GM21723 (cell line): ENCODE measurements around the gene SRP14.
"Not testable (repeated sequence)": the region's sequence is repeated elsewhere in the genome, so short reads cannot be mapped to it uniquely, and the experiment has no call there.

Source experiments
- ATAC-seq: cut with Tn5 transposase; IDR thresholded peaks from one replicate; pipeline ENCODE4 v1.9.1; 2021; ENCODE audit warnings: mild to moderate bottlenecking, moderate library complexity; ENCODE audit not compliant: unreplicated experiment

The SRP14 gene, protein sequence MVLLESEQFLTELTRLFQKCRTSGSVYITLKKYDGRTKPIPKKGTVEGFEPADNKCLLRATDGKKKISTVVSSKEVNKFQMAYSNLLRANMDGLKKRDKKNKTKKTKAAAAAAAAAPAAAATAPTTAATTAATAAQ

DNA sequence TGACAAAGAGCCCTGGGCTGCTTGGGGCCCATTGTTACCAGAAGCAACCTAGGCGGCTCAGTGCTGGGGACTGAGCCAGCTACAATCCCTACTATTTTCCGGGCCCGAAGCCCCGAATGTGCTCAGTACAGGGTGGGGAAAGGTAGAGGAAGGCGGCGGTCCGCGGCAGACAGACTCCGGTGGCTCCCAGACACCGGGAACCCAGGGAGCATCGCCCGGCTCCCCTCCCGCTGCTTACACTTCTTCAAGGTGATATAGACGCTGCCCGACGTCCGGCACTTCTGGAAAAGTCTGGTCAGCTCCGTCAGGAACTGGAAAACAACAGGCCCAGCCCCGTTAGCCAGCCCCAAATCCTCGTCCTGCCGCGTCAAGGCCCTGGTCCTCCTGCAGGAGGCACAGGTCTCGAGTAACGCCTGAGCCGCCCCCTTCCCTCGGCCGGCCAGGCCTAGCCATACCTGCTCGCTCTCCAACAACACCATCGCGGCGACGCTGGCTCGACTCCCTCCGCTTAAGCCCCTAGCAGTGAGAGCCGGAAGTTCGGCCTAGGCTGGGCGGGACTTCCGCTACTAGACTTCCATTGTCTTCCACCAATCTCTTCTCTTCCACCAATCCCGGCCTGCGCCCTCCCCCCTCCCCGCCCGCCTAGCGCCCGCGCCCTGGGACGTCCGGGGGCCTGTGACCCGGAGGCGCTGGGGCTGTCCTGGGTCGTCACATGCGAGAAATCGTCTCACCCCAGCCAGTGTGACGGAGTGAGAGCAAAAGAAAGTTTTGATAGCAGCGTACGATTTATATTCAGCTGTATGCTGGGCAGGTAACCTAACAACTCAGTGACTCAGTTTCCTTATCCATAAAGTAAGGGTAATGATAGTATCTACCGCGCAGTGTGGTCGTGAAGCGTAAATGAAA is at the start of gene SRP14:
SRP14 (minus strand) TSS at position 544 of the 906 bp plus-strand sequence; CDS start at position 479, 65 bp downstream.
- peak; percentile 87 for ATAC-seq

DNA sequence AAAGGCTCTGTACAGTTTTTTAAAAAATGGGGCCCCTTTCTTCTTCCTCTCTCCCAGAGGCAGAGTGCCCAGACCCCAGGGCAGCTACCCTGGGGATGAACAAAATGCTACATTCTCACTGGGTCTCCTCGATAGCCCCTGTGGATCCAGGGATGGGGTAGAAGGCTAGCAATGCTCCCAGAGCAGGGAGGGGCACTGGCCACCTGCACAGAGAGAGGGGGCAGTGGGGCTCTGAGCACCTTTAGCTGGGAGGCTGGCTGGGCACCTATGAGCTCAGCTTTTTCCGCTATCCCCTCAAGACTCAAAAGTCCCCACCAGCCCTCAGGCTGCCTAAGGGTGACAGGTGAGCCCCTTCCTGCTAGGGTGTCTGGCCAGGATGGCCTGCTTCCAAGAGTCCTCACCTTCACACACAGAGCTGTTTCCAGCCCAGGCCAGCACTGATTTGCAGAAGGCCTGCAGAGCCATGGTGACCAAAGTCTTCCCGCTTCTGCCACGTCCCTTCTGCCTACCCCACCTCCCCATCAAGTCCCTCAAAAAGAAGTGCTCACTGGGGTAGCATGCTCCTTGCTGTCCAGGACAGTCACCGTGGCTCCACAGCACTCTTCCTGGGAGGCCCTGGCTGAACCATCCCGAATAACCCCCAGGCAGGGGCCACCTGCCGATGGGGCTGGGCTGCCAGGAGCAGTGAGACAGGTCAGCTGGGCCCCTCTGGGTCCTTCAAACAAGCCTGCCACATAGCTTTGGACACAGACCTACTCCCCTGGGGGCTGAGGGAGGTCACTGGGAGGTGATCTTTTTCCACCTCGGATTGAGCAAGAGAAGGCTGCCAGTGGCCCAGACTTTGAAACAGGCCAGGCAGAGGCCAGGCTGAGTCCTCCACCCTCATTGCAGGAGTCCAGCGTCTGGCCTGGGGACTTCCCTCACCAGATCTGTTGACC is 49.3 kb upstream of the SRP14 start:
- no peak for ATAC-seq

DNA sequence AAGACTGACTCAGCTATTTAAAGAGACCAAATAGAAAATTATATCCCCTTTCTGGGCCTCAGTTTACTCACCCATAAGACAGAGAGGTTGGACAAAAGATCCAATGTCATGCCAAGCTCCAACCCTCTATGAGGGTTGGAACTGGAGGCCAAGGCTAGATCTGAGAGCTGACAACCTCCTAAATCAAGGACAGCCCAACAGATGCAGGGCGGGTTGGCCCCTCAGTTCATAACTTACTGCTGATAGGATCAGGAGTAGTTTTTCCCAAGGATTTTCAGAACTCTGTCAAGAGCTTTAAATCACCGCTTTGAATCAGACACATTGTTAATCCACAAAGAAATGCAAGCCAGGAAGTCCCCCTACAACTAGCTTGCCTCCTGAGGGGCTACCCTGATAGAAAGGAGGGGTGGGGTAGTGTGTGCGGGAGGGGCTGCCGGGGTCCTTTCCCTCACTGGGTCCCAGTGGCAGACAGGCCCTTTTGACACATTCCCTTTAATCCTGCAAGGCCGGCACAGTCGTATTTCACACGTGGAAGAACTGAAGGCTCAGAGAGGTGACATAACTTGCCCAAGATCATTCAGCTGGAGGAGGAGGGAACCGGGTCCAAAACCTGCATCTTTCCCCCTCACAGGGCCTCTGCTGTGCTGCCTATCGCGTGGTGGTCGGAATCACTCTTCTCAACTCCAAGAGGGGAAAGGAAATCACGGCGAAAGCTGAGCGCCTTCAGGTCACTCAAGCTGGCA is 48.3 kb upstream of the SRP14 start:
- no peak for ATAC-seq

DNA sequence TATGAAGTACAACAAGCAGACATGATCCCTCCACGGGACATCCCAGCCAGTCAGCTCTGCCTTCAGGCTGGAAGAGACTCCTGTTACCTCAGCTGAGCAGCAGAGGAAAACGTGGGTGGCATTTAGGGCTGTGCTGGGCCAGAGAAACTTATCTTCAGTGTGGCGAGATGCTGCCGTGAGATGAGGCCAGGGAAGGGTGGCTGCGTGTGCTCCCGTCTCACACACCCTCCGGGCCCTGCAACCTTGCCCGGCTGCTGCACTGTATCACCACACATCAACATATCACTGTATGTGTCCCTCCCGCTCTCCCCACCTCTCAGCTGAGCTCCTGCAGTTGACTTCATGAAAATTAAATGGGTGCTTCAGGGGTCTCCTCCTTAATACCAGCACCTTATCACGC is 46.3 kb upstream of the SRP14 start:
- ATAC-seq, result no peak

DNA sequence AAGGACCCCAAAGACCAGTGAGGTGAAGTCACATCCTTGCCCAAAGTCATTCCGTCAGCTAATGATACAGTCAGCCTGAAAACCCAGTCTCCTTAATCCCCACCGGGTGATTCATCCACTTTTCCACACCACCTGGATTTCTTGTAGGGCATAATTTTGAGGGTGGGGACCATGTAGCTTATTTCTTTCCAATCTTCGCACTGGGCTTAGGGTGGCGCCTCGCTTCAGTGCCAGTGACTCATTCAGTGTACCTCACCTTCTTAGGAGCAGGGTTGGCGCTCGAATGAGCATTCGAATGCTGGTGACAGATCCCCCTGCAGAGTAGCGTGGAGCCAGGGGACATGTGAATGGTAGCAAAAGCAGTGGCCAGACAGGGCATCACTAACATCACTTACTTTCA is 45.7 kb upstream of the SRP14 start:
- no peak for ATAC-seq

DNA sequence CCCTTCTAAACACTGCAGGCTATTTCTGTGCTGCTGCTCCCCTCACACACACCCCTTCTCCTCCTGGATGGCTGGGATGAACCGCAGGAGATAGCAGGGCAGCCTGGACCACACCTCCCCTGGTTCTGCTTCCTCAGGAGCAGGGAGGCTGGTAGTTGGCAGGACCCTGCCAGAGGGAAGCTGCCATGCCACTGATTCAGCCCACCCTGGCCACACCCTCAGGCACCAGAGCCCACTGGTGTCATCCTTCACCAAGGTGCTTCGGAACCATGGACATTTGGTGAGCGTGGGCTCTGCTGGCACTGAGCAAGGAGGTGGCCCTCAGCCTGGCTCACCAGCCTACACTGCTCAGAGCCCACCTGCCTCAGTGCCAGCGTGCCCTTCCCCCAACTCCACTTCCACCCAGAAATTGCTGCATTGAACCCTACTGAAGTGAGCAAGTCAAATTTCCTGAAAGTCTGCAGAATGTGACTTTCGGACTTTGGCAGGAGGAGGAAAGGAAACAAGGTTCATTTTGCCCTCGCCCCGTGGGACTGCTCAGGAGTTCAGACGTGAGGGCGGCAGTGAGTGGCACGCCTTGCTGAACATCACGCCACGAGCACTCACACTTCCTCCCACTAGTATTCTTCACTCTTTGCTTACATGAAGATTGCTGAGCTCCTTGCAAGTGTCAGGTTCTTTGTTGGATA is 43.4 kb upstream of the SRP14 start:
- no peak for ATAC-seq

DNA sequence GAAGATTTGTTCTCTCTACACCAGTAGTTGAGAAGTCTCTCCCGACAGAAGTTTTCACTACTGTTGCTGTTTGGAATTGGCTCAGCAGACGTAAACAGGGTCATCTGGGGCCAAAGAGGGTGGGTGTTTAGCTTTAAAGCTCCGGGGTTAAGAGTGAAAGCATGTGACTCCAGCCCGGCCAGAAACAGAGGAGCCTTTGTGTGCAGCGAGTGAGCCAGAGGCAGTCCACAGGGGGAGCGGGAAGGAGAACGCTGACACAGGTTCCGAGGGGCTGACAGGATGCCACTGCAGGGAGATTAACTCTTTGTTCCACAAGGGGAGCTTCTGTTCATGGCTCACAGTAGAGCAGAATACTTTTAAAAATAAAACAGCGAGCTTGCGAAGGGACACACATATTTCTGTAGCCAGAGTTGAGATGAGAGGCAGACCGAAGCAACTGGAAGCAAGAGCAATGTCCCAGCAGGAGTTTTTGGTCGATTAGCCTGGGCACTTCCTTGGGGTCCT is 42.8 kb upstream of the SRP14 start:
- no peak for ATAC-seq

DNA sequence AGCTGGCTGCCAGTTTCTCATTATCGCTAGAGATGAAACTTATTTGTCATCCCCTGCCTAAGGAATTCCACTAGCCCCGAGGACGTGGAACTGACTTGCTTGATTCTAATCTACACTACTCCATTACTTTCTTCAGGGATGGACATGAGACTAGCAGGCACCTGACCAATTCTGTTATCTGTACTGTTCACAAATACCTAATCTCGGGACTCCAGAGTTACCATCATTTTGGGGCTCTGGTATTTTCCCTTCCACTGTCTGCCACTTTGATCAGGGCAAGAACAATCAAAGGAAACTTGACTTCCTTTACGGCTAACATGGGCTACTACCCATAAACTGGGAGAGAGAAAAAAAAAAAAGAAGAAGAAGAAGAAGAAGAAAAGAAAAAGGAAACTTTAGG is 41.9 kb upstream of the SRP14 start:
- ATAC-seq, result no peak

DNA sequence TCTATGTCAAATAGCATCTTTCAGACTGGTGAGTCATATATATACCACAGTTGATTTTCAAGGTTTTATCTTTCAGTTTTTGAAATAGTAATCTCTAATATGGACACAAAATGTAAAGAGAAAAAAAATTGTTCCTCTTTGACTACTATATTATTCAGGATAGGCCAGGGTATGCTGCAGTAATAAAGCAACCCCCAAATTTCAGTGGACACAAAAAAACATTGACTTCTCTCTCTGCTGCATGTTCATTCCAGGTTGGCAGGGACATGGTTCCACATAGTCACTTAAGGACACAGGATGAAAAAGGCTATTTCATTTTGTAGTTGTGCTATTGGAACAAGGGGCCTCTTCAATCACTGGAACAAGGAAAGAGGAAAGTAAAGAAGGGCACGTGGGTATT is 41.1 kb upstream of the SRP14 start:
- no peak for ATAC-seq

DNA sequence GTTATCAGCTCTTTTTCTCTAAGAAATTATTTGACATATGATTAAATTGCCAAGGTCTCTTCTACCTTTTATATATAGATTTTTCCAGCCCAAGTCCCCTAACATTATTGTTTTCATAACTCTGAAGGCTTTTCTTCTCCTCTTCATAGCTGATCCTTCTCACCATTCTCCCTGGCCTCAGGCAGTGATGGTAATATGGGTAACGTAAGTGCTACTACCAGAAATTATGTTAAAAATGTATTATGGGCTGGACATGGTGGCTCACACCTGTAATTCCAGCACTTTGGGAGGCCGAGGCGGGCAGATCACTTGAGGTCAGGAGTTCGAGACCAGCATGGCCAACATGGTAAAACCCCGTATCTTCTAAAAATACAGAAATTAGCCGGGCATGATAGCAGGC is 40.5 kb upstream of the SRP14 start:
- no peak for ATAC-seq

DNA sequence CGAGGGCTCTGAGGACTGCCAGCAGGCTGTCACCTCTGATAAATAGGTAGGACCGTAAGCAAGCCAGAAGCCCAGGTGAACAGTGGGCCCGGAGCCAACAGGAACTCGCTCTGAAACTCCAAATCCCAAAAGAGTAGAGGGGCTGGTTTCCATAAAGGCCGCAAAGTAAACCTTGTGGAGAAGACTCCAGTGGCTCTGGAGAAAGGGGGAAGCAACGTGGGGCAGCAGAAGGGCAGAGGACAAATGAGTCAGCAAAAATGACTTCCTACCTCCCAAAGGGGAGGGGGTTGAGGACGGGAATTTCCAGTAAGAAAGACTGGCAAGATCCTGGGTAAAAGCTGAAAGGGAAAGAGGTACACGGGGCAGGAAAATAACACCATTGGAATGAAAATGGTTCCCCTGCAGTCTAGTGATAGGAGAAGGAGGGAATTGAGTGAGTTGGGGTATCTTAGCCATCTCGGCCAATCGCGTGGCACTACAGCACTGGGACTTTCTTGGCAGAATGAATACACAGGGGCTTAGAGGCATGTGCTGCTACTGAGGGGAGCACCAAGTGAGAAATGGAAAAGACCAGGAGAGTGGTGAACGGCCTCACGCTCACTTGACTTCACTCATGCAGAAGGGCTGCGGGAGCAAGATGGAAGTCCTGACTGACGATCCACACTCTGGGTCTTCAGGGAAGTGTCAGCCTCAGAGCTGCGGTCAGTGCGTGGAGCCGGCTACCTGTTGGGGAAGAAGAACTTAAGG is 36.5 kb upstream of the SRP14 start:
- ATAC-seq, result no peak

DNA sequence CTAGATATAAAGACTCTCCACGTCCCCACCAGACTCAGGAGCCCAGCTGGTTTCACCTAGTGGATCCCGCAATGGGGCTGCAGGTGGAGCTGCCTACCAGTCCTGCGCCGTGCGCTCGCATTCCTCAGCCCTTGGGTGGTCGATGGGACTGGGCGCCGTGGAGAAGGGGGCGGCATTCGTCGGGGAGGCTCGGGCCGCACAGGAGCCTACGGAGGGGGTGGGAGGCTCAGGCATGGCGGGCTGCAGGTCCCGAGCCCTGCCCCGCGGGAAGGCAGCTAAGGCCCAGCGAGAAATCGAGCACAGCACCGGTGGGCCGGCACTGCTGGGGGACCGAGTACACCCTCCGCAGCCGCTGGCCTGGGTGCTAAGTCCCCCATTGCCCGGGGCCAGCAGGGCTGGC is 35.7 kb upstream of the SRP14 start:
- ATAC-seq, result not testable (repeated sequence)

DNA sequence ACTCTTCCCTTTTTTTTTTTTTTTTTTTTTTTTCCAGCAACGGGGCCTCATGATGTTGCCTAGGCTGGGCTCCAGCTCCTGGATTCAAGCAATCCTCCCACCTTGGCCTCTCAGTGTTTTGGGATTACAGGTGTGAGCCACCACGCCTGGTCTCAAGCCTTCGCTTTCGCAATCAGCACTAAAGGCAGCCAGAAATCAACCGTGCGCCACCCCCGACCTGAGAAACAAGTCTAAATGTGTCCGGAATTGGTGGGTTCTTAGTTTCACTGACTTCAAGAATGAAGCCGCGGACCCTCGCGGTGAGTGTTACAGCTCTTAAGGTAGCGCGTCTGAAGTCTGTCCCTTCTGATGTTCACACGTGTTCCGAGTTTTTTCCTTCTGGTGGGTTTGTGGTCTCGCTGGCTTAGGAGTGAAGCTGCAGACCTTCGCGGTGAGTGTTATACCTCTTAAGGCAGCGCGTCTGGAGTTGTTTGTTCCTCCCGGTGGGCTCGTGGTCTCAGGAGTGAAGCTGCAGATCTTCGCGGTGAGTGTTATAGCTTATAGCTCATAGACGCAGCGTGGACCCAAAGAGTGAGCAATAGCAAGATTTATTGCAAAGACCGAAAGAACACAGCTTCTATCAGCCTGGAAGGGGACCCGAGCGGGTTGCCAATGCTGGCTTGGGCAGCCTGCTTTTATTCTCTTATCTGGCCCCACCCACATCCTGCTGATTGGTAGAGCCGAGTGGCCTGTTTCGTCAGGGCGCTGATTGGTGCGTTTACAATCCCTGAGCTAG is 34.9 kb upstream of the SRP14 start:
- ATAC-seq, result not testable (repeated sequence)

DNA sequence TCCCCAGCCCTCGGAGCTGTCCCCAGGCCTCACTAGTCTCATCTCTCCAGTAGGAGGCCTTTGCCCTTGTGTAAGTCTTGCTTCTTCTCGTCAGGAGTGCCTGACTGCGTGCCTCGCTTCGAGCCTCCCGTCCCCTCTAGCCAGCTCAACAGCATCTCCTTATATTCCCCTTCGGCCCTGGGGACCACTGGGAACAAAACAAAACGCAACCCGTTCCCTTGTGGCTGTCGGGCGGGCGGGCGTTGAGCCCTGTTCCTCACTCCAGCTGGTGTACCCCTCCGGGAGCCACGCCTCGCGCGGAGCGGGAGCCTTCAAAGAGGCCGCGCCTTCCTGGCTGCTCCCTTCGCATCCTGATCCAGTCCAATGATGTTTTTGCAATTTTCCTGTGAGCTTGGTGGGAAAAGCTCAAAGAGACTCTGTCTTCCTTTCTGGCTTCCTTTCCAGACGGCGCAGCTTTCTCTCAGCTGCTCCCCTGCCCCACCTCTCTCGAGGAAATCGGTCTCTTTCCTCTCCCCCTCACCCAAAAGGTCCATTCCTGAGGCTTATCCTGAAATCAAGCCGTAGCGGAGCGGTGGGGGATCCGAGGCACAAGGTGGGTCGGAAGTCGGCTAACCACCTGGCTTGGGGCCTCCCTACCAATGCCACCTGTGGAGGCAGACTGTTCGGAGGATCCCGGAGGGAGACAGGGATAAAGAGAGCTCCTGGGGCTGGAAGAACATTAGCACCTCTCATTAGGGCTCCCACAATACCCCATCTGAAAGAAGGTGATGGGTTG is 33.4 kb upstream of the SRP14 start:
- no peak for ATAC-seq

DNA sequence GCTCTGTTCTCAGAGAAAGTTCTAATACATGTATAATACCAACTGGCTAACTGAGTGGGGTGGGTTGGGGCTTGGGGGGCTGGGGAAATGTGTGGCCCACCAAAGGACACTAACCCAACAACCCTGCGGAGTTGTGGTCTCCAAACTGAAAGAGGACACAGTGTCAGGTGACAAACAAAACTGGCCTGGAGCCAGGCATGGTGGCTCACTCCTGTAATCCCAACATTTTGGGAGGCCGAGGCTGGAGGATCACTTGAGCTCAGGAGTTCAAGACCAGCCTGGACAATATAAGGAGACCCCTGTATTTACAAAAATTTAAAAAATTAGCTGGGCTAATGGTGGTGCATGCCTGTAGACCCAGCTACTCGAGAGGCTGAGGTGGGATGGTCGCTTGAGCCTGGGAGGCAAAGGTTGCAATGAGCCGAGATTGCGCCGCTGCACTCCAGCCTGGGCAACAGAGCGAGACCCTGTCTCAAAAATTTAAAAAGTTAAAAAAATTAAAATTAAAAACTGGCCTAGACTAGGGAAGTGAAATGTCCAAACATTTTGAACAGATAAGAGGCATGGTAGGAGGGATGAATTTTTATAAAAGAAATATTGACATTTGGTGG is 31.7 kb upstream of the SRP14 start:
- no peak for ATAC-seq

DNA sequence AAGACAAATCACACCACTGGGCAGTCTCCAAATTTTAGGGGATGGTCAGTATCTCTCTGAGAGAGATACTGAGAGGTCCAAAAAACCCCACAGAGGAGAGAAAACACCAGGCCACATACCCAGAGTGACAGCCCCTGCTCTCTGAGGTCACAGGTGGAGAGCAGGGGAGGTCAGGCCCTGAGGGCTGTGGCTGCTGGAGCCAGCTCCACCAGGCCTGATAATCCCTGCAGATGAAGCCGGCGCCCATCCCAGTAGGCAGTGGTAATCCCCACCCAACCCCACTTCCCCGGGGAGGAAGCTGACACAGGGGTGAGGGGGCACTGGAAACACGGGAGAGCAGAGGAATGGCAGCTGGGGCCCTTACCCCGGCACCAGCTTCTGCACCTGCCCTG is 31.2 kb upstream of the SRP14 start:
- ATAC-seq, result no peak
